ENCODE measurements around the gene MFRP.

- TF ChIP-seq ZNF511 (CRISPR knock-in tag; IDR thresholded peaks at IDR 0.05): no peak
- TF ChIP-seq FOXA1 (IDR thresholded peaks at IDR 0.05; ENCODE audit: borderline replicate concordance): no peak
- no peak for TF ChIP-seq ZNF354B (CRISPR knock-in tag; IDR thresholded peaks at IDR 0.05)
- TF ChIP-seq FOXK2 (conservative IDR thresholded peaks at IDR 0.05 in 1 of 2, IDR thresholded peaks at IDR 0.05 in 1 of 2; ENCODE audit: low read depth in 2 of 2): no peak
- no peak for TF ChIP-seq SMC3 (conservative IDR thresholded peaks at IDR 0.05; ENCODE audit: insufficient read depth, low read depth, low read length)
- no peak for TF ChIP-seq KDM1A (IDR thresholded peaks at IDR 0.05)
- TF ChIP-seq, protein P1, sequence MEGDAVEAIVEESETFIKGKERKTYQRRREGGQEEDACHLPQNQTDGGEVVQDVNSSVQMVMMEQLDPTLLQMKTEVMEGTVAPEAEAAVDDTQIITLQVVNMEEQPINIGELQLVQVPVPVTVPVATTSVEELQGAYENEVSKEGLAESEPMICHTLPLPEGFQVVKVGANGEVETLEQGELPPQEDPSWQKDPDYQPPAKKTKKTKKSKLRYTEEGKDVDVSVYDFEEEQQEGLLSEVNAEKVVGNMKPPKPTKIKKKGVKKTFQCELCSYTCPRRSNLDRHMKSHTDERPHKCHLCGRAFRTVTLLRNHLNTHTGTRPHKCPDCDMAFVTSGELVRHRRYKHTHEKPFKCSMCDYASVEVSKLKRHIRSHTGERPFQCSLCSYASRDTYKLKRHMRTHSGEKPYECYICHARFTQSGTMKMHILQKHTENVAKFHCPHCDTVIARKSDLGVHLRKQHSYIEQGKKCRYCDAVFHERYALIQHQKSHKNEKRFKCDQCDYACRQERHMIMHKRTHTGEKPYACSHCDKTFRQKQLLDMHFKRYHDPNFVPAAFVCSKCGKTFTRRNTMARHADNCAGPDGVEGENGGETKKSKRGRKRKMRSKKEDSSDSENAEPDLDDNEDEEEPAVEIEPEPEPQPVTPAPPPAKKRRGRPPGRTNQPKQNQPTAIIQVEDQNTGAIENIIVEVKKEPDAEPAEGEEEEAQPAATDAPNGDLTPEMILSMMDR (IDR thresholded peaks at IDR 0.05 in 2 of 3, conservative IDR thresholded peaks at IDR 0.05 in 1 of 3; ENCODE audit: insufficient read depth in 2 of 3, low read depth in 1 of 3, low read length in 3 of 3): no peak
- no peak for TF ChIP-seq POLR2A (conservative IDR thresholded peaks at IDR 0.05)
- TF ChIP-seq KDM4B (IDR thresholded peaks at IDR 0.05; ENCODE audit: borderline replicate concordance in 2 of 2, low read depth in 1 of 2): no peak
- no peak for TF ChIP-seq SAP30 (IDR thresholded peaks at IDR 0.05; ENCODE audit: borderline replicate concordance, insufficient read depth, low read depth, low read length, poor library complexity, severe bottlenecking)
- no peak for TF ChIP-seq ESRRA (IDR thresholded peaks at IDR 0.05; ENCODE audit: borderline replicate concordance, low read depth)
- no peak for TF ChIP-seq RAD21 (CRISPR knock-in tag; conservative IDR thresholded peaks at IDR 0.05 in 1 of 2, IDR thresholded peaks at IDR 0.05 in 1 of 2)
- no peak for TF ChIP-seq ETS2 (tag; IDR thresholded peaks at IDR 0.05; ENCODE audit: borderline replicate concordance, poor library complexity, severe bottlenecking)
- TF ChIP-seq NFIC (IDR thresholded peaks at IDR 0.05): no peak
Measured at GRCh38 chr11:119391275-119391674, 44.8 kb upstream of the MFRP start.

Measured in K562 (cell line).